SK-N-SH (cell line): ENCODE results near the gene HMX3.

Experiments used
- CTCF ChIP-seq: fragments of 200-600 bp; sonication (generic); IDR thresholded peaks from 2 replicates; pipeline ENCODE4 v1.6.1; 2017; ENCODE audit warnings: antibody characterized with exemption, mild to moderate bottlenecking, moderate library complexity
- EZH2phosphoT487 ChIP-seq: fragments of 200-600 bp; sonication (generic); IDR thresholded peaks from 2 replicates; pipeline ENCODE4 v1.6.1; 2017; ENCODE audit warnings: low read depth, mixed run types, mild to moderate bottlenecking, antibody characterized with exemption, moderate library complexity, borderline replicate concordance
- FOXJ3 ChIP-seq: sonication (generic); formaldehyde crosslinking; IDR thresholded peaks from 2 replicates; pipeline ENCODE4 v1.5.1; 2020; ENCODE audit warnings: mild to moderate bottlenecking, missing genetic modification reagents
- FOXM1 ChIP-seq: IDR thresholded peaks from 2 replicates; pipeline ENCODE4 v1.4.0; 2012; ENCODE audit warnings: low read depth, mild to moderate bottlenecking
- SIN3A ChIP-seq: IDR thresholded peaks from 2 replicates; pipeline ENCODE4 v1.6.1; 2012; ENCODE audit warnings: low read depth, mild to moderate bottlenecking, low read length, moderate library complexity, borderline replicate concordance
- SMC3 ChIP-seq: IDR thresholded peaks from 2 replicates; pipeline ENCODE4 v1.6.1; 2012; ENCODE audit warnings: low read depth, low read length, improper control_type of control experiment
- TAF1 ChIP-seq: IDR thresholded peaks from 2 replicates; pipeline ENCODE4 v1.6.1; 2012; ENCODE audit warnings: low read depth, mild to moderate bottlenecking, low read length, moderate library complexity, borderline replicate concordance
- YY1 ChIP-seq: IDR thresholded peaks from 2 replicates; pipeline ENCODE4 v1.4.0; 2012; ENCODE audit warnings: low read depth, mild to moderate bottlenecking
- ZBTB33 ChIP-seq: IDR thresholded peaks from 2 replicates; pipeline ENCODE4 v1.4.0; 2012; ENCODE audit warnings: low read depth, borderline replicate concordance

GRCh38 chr10:123133541-123134342 is 2.0 kb upstream of the HMX3 start:
- no peak for TF ChIP-seq TAF1
- TF ChIP-seq CTCF = no peak
- TF ChIP-seq SIN3A = no peak
- no peak for TF ChIP-seq EZH2phosphoT487
- no peak for TF ChIP-seq SMC3
- no peak for TF ChIP-seq FOXM1
- no peak for TF ChIP-seq ZBTB33
- TF ChIP-seq YY1 = no peak
- TF ChIP-seq FOXJ3 (CRISPR knock-in tag) = 0 out of 2 replicates have a peak, but pooled peaks have one; percentile 18
